Adrenal gland (tissue), 12 donors: ENCODE results near the gene SRR. TPM values are rescaled to one million over a fixed set of nuclear protein-coding genes. Genes with fewer than 3 reads are reported as not detected.

Source experiments
- DNase-seq, 7 donors: peaks; one replicate each; pipeline ENCODE4 v3.0.0-alpha.2; 2019 to 2020
- H3K27ac ChIP-seq, 5 donors: fragments of 200-600 bp; sonication (generic) in 4 of 5; 1 replicate in 3 of 5; 2 replicates in 2 of 5; pipeline versions ENCODE4 v1.5.1 to v1.8.0; 2016 to 2020; ENCODE audit warnings: mild to moderate bottlenecking in 1 of 5
- H3K27me3 ChIP-seq: fragments of 200-600 bp; 2 replicates; pipeline ENCODE4 v1.8.0; 2021
- H3K36me3 ChIP-seq, 2 donors: fragments of 200-600 bp; replicated peaks in 1 of 2; 1 replicate in 1 of 2; 2 replicates in 1 of 2; pipeline versions ENCODE4 v1.5.1 to v1.8.0; 2018 to 2022
- H3K4me1 ChIP-seq, 2 donors: fragments of 200-600 bp; replicated peaks in 1 of 2; 1 replicate in 1 of 2; 2 replicates in 1 of 2; pipeline versions ENCODE4 v1.5.1 to v1.8.0; 2018 to 2021
- H3K4me3 ChIP-seq, 4 donors: fragments of 200-600 bp; sonication (generic) in 3 of 4; one replicate each; pipeline ENCODE4 v1.5.1; 2016 to 2018
- H3K9me3 ChIP-seq, 3 donors: fragments of 200-600 bp; sonication (generic) in 1 of 3; replicated peaks in 1 of 3; 1 replicate in 2 of 3; 2 replicates in 1 of 3; pipeline versions ENCODE4 v1.5.1 to v1.8.0; 2016 to 2021
- CTCF ChIP-seq, 6 experiments: fragments of 450-650 bp in 4 of 6; fragments of 200-600 bp in 2 of 6; sonication (generic) in 1 of 6; IDR thresholded peaks; 1 replicate in 5 of 6; 2 replicates in 1 of 6; pipeline versions ENCODE4 v1.5.1 to v1.8.0; 2016 to 2021; ENCODE audit warnings: antibody characterized with exemption in 6 of 6, mild to moderate bottlenecking in 2 of 6, moderate library complexity in 1 of 6
- POLR2A ChIP-seq, 2 donors: fragments of 450-650 bp; IDR thresholded peaks; one replicate each; pipeline ENCODE4 v1.6.1; 2017; ENCODE audit warnings: antibody characterized with exemption in 2 of 2, mild to moderate bottlenecking in 2 of 2, moderate library complexity in 1 of 2
- WGBS, 4 donors: extraction: QIAGEN DNeasy Blood & Tissue Kit in 2 of 4; methylation state at CpG; one replicate each; pipeline versions ENCODE4 v1.1.5 to v1.1.7; 2013 to 2017; 5-methylcytosine and 5-hydroxymethylcytosine counted together
- intact Hi-C, 2 donors: fragments of 100-400 bp; cut with DNase I; formaldehyde crosslinking; loops; one replicate each; pipeline versions ENCODE4 v1.14.1 to v1.15.0; 2022 to 2023
- polyA plus RNA-seq, 3 donors: library from polyadenylated mRNA; stranded (reverse); fragments of 200-250 nt in 2 of 3; fragments of 350-450 nt in 1 of 3; fragmentation: Illumina TruSeq in 1 of 3; extraction: RNeasy Lipid Tissue Mini Kit (QIAGEN cat#74804) in 1 of 3; gene quantifications; one replicate each; pipeline ENCODE4 v1.2.3, GENCODE V29; 2013 to 2014
- total RNA-seq, 9 donors: library from RNA; depleted of rRNA in 4 of 9; stranded (reverse); fragments of >200 nt in 4 of 9; fragments of 120-200 nt in 1 of 9; fragmentation: NEBNext Ultra II Directional in 1 of 9; extraction: Animal tissue kit (Norgen Biotek cat#: 25700) in 1 of 9; gene quantifications; one replicate each; pipeline versions ENCODE4 v1.1.0 to v1.2.4, GENCODE V29; 2013 to 2023
- donor health status: healthy with polysubstance abuse.
- donor health status: Bipolar disorder and iron deficiency.
- donor health status: DM: yes; HTN: yes; CAD: no.
- donor health status: DM: no; HTN: no; CAD: no.
- donor health status: DM: no; HTN: no; CAD: no.
- donor health status: DM: yes; HTN: yes; CAD: no.

Gene SRR
- total and polyA plus RNA-seq, 12 donors = 3.8 to 58.6 (median 17.1) TPM

- H3K9me3 ChIP-seq = no peaks in the 10 kb centered on the region
- DNase-seq = peak in 1 of 7 donors; percentile 11
- intact Hi-C loops = loop anchor here in 1 of 2 donors (5.0 kb wide), 1 partner anchor 34 kb away; no protein-coding TSS in a partner anchor
- no peak overlapping the region for H3K4me3 ChIP-seq
- TF ChIP-seq POLR2A (IDR thresholded peaks at IDR 0.05) (no peak), CTCF (IDR thresholded peaks at IDR 0.05) (no peak)
- H3K27me3 ChIP-seq = no peaks in the 10 kb centered on the region
- H3K4me1 ChIP-seq = peaks cover 0 to 15% of the 10 kb centered on the region in 2 donors
- WGBS, 4 donors = 85 to 100% (median 95%) methylated on average over 4 to 8 of the region's 8 CpGs
- peaks cover 0 to 9% of the 10 kb centered on the region in 2 donors for H3K36me3 ChIP-seq
- H3K27ac ChIP-seq = no peak overlapping the region
Observed at GRCh38 chr17:2346475-2346874, 42.7 kb downstream of the SRR start.

- Histone ChIP-seq H3K27ac (peak overlapping the region in 2 of 5 donors; percentile 43 to 45), H3K4me3 (no peak overlapping the region), H3K9me3 (no peaks in the 10 kb centered on the region), H3K27me3 (no peaks in the 10 kb centered on the region), H3K36me3 (peaks cover 0 to 9% of the 10 kb centered on the region in 2 donors), H3K4me1 (peaks cover 0 to 15% of the 10 kb centered on the region in 2 donors)
- 66 to 75% (median 72%) methylated on average over 11 of the region's 11 CpGs for WGBS, 4 donors
- peak; percentile 41 to 89 (median 83) for DNase-seq
- TF ChIP-seq POLR2A (IDR thresholded peaks at IDR 0.05) (peak in 1 of 2 donors; percentile 57), CTCF (IDR thresholded peaks at IDR 0.05) (no peak)
- intact Hi-C loops = loop anchor here in 1 of 2 donors (5.0 kb wide), 1 partner anchor 36 kb away; no protein-coding TSS in a partner anchor
Observed at GRCh38 chr17:2347805-2348685, 44.3 kb downstream of the SRR start.

- no peaks in the 10 kb centered on the region for H3K36me3 ChIP-seq
- no peak for TF ChIP-seq POLR2A (IDR thresholded peaks at IDR 0.05)
- TF ChIP-seq CTCF (IDR thresholded peaks at IDR 0.05) = no peak
- no peak overlapping the region for H3K27ac ChIP-seq
- no peak for DNase-seq
- intact Hi-C loops = no loop called here
- no peaks in the 10 kb centered on the region for H3K27me3 ChIP-seq
- H3K4me3 ChIP-seq = no peak overlapping the region
- WGBS, 4 donors = 84 to 98% (median 97%) methylated on average over 5 to 6 of the region's 6 CpGs
- H3K9me3 ChIP-seq = no peaks in the 10 kb centered on the region
- peaks cover 0 to 11% of the 10 kb centered on the region in 2 donors for H3K4me1 ChIP-seq
Observed at GRCh38 chr17:2351269-2351668, 47.5 kb downstream of the SRR start.

- TF ChIP-seq CTCF (IDR thresholded peaks at IDR 0.05) = no peak
- TF ChIP-seq POLR2A (IDR thresholded peaks at IDR 0.05) = no peak
- no peaks in the 10 kb centered on the region for H3K9me3 ChIP-seq
- H3K27me3 ChIP-seq = no peaks in the 10 kb centered on the region
Observed at GRCh38 chr17:2354311-2354710, 50.6 kb downstream of the SRR start.

More at GRCh38 chr17:2354311-2354710, 50.6 kb downstream of the SRR start:
- peaks cover 0 to 5% of the 10 kb centered on the region in 2 donors for H3K36me3 ChIP-seq
- no peak for DNase-seq
- H3K4me3 ChIP-seq = no peak overlapping the region
- 85 to 94% (median 88%) methylated on average over 8 of the region's 8 CpGs for WGBS, 4 donors
- no peak overlapping the region for H3K27ac ChIP-seq
- intact Hi-C loops = no loop called here
- H3K4me1 ChIP-seq = peaks cover 0 to 2% of the 10 kb centered on the region in 2 donors
